Activated CD4-positive, alpha-beta T cell treated with anti-CD3 and anti-CD28 coated beads, Interleukin-2, amount 10 ng/mL, durations not matched to agents 24 days and 14 days (primary cell): ENCODE results near the gene LMOD1. TPM values are rescaled to one million over a fixed set of nuclear protein-coding genes. Genes with fewer than 3 reads are reported as not detected.

Experiments
- DNase-seq: peaks from one replicate; pipeline ENCODE4 v3.0.0; 2022
- H3K27ac Mint-ChIP-seq: one replicate; pipeline ENCODE4 v1.8.0; 2022; ENCODE audit warnings: mild to moderate bottlenecking, mixed read lengths
- H3K27me3 Mint-ChIP-seq: one replicate; pipeline ENCODE4 v1.8.0; 2022; ENCODE audit warnings: mixed read lengths
- H3K36me3 Mint-ChIP-seq: one replicate; pipeline ENCODE4 v1.8.0; 2022; ENCODE audit warnings: low read depth, mild to moderate bottlenecking, mixed read lengths
- H3K4me1 Mint-ChIP-seq: one replicate; pipeline ENCODE4 v1.8.0; 2021; ENCODE audit warnings: mixed read lengths
- H3K4me3 Mint-ChIP-seq: one replicate; pipeline ENCODE4 v1.8.0; 2022; ENCODE audit warnings: mild to moderate bottlenecking, moderate library complexity, mixed read lengths
- H3K9me3 Mint-ChIP-seq: one replicate; pipeline ENCODE4 v1.8.0; 2021; ENCODE audit warnings: mixed read lengths
- intact Hi-C: fragments of 100-400 bp; cut with micrococcal nuclease; formaldehyde crosslinking; loops from one replicate; pipeline ENCODE4 v1.15.1; 2023
- total RNA-seq: library from RNA; stranded (reverse); gene quantifications from 2 replicates; pipeline ENCODE4 v1.2.3, GENCODE V29; 2022

The LMOD1 gene
- total RNA-seq, 1 donor from 2014 or later: not detected

- intact Hi-C loops: loop anchor here (5.0 kb wide), 3 partner anchors 58 to 238 kb away; partner anchors contain the start of gene TIMM17A
- no peaks in the 10 kb centered on the region for H3K36me3 Mint-ChIP-seq
- no peak overlapping the region for H3K27ac Mint-ChIP-seq
Measured at GRCh38 chr1:201898992-201899391, 47.4 kb downstream of the LMOD1 start.

GRCh38 chr1:201898240-201898894, 48.0 kb downstream of the LMOD1 start:
- Mint-ChIP-seq H3K36me3 (no peaks in the 10 kb centered on the region), H3K4me3 (no peak overlapping the region), H3K9me3 (no peaks in the 10 kb centered on the region), H3K27me3 (peaks cover 3% of the 10 kb centered on the region), H3K4me1 (peaks cover 9% of the 10 kb centered on the region), H3K27ac (no peak overlapping the region)
- DNase-seq: no peak
- intact Hi-C loops: loop anchor here (5.0 kb wide), 3 partner anchors 59 to 239 kb away; partner anchors contain the start of gene TIMM17A

More at GRCh38 chr1:201898992-201899391, 47.4 kb downstream of the LMOD1 start:
- Mint-ChIP-seq H3K4me1 (peaks cover 9% of the 10 kb centered on the region), H3K27me3 (peaks cover 3% of the 10 kb centered on the region), H3K4me3 (no peak overlapping the region), H3K9me3 (no peaks in the 10 kb centered on the region)
- no peak for DNase-seq

- Mint-ChIP-seq H3K9me3 (no peaks in the 10 kb centered on the region), H3K36me3 (no peaks in the 10 kb centered on the region), H3K4me1 (peaks cover 9% of the 10 kb centered on the region), H3K4me3 (no peak overlapping the region), H3K27me3 (peaks cover 6% of the 10 kb centered on the region), H3K27ac (no peak overlapping the region)
- no peak for DNase-seq
- intact Hi-C loops: loop anchor here (1.0 to 5.0 kb wide), 4 partner anchors 60 to 240 kb away; partner anchors contain the start of gene TIMM17A
Measured at GRCh38 chr1:201896951-201897391, 49.4 kb downstream of the LMOD1 start.

GRCh38 chr1:201895913-201896807, 50.2 kb downstream of the LMOD1 start:
- intact Hi-C loops: loop anchor here (1.0 to 5.0 kb wide), 4 partner anchors 61 to 241 kb away; partner anchors contain the start of gene TIMM17A
- Mint-ChIP-seq H3K36me3 (no peaks in the 10 kb centered on the region), H3K4me1 (peaks cover 9% of the 10 kb centered on the region), H3K9me3 (no peaks in the 10 kb centered on the region), H3K4me3 (peak overlapping the region; percentile 60), H3K27me3 (peaks cover 11% of the 10 kb centered on the region), H3K27ac (peak overlapping the region; percentile 78)
- peak; percentile 96 for DNase-seq

- H3K4me3 Mint-ChIP-seq: no peak overlapping the region
- H3K9me3 Mint-ChIP-seq: no peaks in the 10 kb centered on the region
- H3K27ac Mint-ChIP-seq: no peak overlapping the region
- H3K27me3 Mint-ChIP-seq: peaks cover 16% of the 10 kb centered on the region
- H3K4me1 Mint-ChIP-seq: peaks cover 9% of the 10 kb centered on the region
- intact Hi-C loops: loop anchor here (5.0 kb wide), 3 partner anchors 62 to 242 kb away; partner anchors contain the start of gene TIMM17A
- DNase-seq: no peak
- no peaks in the 10 kb centered on the region for H3K36me3 Mint-ChIP-seq
Measured at GRCh38 chr1:201895120-201895665, 51.2 kb downstream of the LMOD1 start.

- H3K4me1 Mint-ChIP-seq: peaks cover 9% of the 10 kb centered on the region
- intact Hi-C loops: loop anchor here (5.0 kb wide), 3 partner anchors 63 to 243 kb away; partner anchors contain the start of gene TIMM17A
- H3K36me3 Mint-ChIP-seq: no peaks in the 10 kb centered on the region
- H3K4me3 Mint-ChIP-seq: no peak overlapping the region
- H3K9me3 Mint-ChIP-seq: no peaks in the 10 kb centered on the region
- H3K27ac Mint-ChIP-seq: no peak overlapping the region
- DNase-seq: no peak
- H3K27me3 Mint-ChIP-seq: peaks cover 19% of the 10 kb centered on the region
Measured at GRCh38 chr1:201894343-201895119, 51.8 kb downstream of the LMOD1 start.

GRCh38 chr1:201893431-201893830, 52.9 kb downstream of the LMOD1 start:
- DNase-seq: no peak
- no peaks in the 10 kb centered on the region for H3K9me3 Mint-ChIP-seq
- peaks cover 21% of the 10 kb centered on the region for H3K27me3 Mint-ChIP-seq
- H3K4me1 Mint-ChIP-seq: peaks cover 9% of the 10 kb centered on the region
- H3K27ac Mint-ChIP-seq: no peak overlapping the region
- no peaks in the 10 kb centered on the region for H3K36me3 Mint-ChIP-seq
- H3K4me3 Mint-ChIP-seq: no peak overlapping the region
- intact Hi-C loops: no loop called here

GRCh38 chr1:201892211-201892610, 54.1 kb downstream of the LMOD1 start:
- no peak for DNase-seq
- no peak overlapping the region for H3K4me3 Mint-ChIP-seq
- peaks cover 11% of the 10 kb centered on the region for H3K4me1 Mint-ChIP-seq
- no peak overlapping the region for H3K27ac Mint-ChIP-seq
- H3K27me3 Mint-ChIP-seq: peaks cover 32% of the 10 kb centered on the region
- intact Hi-C loops: no loop called here
- H3K9me3 Mint-ChIP-seq: no peaks in the 10 kb centered on the region
- no peaks in the 10 kb centered on the region for H3K36me3 Mint-ChIP-seq

- no peaks in the 10 kb centered on the region for H3K36me3 Mint-ChIP-seq
- H3K4me3 Mint-ChIP-seq: no peak overlapping the region
- peaks cover 37% of the 10 kb centered on the region for H3K27me3 Mint-ChIP-seq
- H3K27ac Mint-ChIP-seq: peak overlapping the region; percentile 13
- intact Hi-C loops: no loop called here
- H3K4me1 Mint-ChIP-seq: peaks cover 11% of the 10 kb centered on the region
- no peaks in the 10 kb centered on the region for H3K9me3 Mint-ChIP-seq
- no peak for DNase-seq
Measured at GRCh38 chr1:201891451-201892045, 54.8 kb downstream of the LMOD1 start.

- no peak overlapping the region for H3K27ac Mint-ChIP-seq
- intact Hi-C loops: no loop called here
- no peaks in the 10 kb centered on the region for H3K9me3 Mint-ChIP-seq
- H3K4me3 Mint-ChIP-seq: no peak overlapping the region
- DNase-seq: no peak
- H3K36me3 Mint-ChIP-seq: no peaks in the 10 kb centered on the region
- peaks cover 6% of the 10 kb centered on the region for H3K4me1 Mint-ChIP-seq
- peaks cover 37% of the 10 kb centered on the region for H3K27me3 Mint-ChIP-seq
Measured at GRCh38 chr1:201890806-201891450, 55.4 kb downstream of the LMOD1 start.

- DNase-seq: no peak
Measured at GRCh38 chr1:201890223-201890622, 56.1 kb downstream of the LMOD1 start.

GRCh38 chr1:201889090-201889968, 57.0 kb downstream of the LMOD1 start:
- Mint-ChIP-seq H3K36me3 (no peaks in the 10 kb centered on the region), H3K4me3 (peak overlapping the region; percentile 58), H3K4me1 (peaks cover 2% of the 10 kb centered on the region), H3K27me3 (peaks cover 37% of the 10 kb centered on the region), H3K9me3 (no peaks in the 10 kb centered on the region), H3K27ac (no peak overlapping the region)
- no peak for DNase-seq
- intact Hi-C loops: no loop called here

More at GRCh38 chr1:201890223-201890622, 56.1 kb downstream of the LMOD1 start:
- Mint-ChIP-seq H3K4me3 (no peak overlapping the region), H3K4me1 (peaks cover 5% of the 10 kb centered on the region), H3K27me3 (peaks cover 37% of the 10 kb centered on the region), H3K36me3 (no peaks in the 10 kb centered on the region), H3K9me3 (no peaks in the 10 kb centered on the region), H3K27ac (no peak overlapping the region)
- intact Hi-C loops: no loop called here
